ENCODE measurements around the gene PRKAR1B.

The PRKAR1B gene

DNA sequence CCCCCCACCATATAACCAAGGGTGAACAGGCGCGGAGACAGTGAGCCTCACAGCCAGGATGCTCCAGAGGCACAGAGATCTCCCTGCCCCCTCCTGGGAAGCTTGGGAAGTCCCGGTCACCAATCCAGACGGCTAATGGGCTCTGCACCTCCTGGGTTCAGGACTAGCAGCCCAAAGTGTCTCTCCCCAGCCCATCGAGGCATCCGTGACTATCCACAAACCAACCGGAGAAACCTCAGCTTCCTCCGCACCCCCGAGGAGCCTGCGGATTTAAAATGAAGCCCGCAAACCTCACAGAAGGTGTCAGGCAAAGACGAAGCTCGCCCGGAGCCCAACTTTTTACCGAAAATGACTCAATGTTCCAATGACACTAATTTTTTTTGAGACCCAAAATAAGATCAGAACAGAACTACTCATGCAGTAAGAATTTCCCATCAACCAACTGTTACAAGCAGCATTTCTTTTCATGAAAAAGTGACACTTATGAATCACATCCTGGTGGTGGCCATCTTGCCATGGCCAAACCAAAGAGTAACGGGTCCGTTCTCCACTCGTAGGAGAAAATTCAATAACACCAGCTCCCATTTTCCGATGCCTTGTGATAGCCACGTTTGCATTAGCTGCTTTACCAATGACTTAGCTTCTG is 213.4 kb downstream of the PRKAR1B start:
- H3K9ac ChIP-seq (ENCODE audit: low read length), result no peak overlapping the region
- peak overlapping the region; percentile 48 for H4K91ac ChIP-seq (ENCODE audit: low read length)
- no peak overlapping the region for H2AK5ac ChIP-seq (ENCODE audit: low read length, severe bottlenecking)
- peaks cover 32% of the 10 kb centered on the region for H3K79me1 ChIP-seq (replicated peaks; ENCODE audit: low read length, poor library complexity, severe bottlenecking)
- H3K23ac ChIP-seq (ENCODE audit: low read length in 2 of 2), result no peak overlapping the region
- peaks cover 0 to 51% of the 10 kb centered on the region in 2 experiments for H3K36me3 ChIP-seq (ENCODE audit: control insufficient read depth in 1 of 2, insufficient read depth in 2 of 2, low read depth in 1 of 2, low read length in 2 of 2)
- peaks cover 36% of the 10 kb centered on the region for H3K4me1 ChIP-seq (ENCODE audit: control insufficient read depth, insufficient read depth, low read depth, low read length)
- no peak overlapping the region for H3K4me2 ChIP-seq (ENCODE audit: low read length, poor library complexity, severe bottlenecking)
- H3K27me3 ChIP-seq (ENCODE audit: control insufficient read depth in 1 of 2, insufficient read depth in 1 of 2, low read length in 2 of 2), result no peaks in the 10 kb centered on the region
- H3K18ac ChIP-seq (ENCODE audit: low read depth in 1 of 2, low read length in 2 of 2), result no peak overlapping the region
- no peak overlapping the region for H2BK120ac ChIP-seq (ENCODE audit: low read depth, low read length)
- peak; percentile 28 for DNase-seq
- no peak overlapping the region for H2BK12ac ChIP-seq (ENCODE audit: low read length in 2 of 2)
- H3K9me3 ChIP-seq (ENCODE audit: control insufficient read depth, low read length), result no peaks in the 10 kb centered on the region
- no peak overlapping the region for H3K27ac ChIP-seq (ENCODE audit: low read length, poor library complexity, severe bottlenecking)
- WGBS, result 75% methylated on average over 20 of the region's 20 CpGs
- no peak overlapping the region for H3K4me3 ChIP-seq (ENCODE audit: insufficient read depth in 1 of 2, low read depth in 1 of 2, low read length in 2 of 2)
- H2AFZ ChIP-seq (ENCODE audit: low read depth, low read length), result no peak overlapping the region
- peak overlapping the region; percentile 52 for H4K8ac ChIP-seq (ENCODE audit: low read length)
- peak overlapping the region; percentile 18 for H2BK15ac ChIP-seq (ENCODE audit: low read depth, poor library complexity, severe bottlenecking)
- no peak overlapping the region for H3K4ac ChIP-seq (ENCODE audit: low read depth in 1 of 2, low read length in 2 of 2)
- no peak overlapping the region for H3K14ac ChIP-seq (ENCODE audit: low read length in 2 of 2)
- no peak overlapping the region for H2BK5ac ChIP-seq (ENCODE audit: low read depth, low read length, poor library complexity, severe bottlenecking)

GRCh38 chr7:512541-513311 is 214.4 kb downstream of the PRKAR1B start:
- Histone ChIP-seq H2AFZ (ENCODE audit: low read depth, low read length) (no peak overlapping the region), H4K91ac (ENCODE audit: low read length) (no peak overlapping the region), H2BK12ac (ENCODE audit: low read length in 2 of 2) (no peak overlapping the region), H2BK15ac (ENCODE audit: low read depth, poor library complexity, severe bottlenecking) (no peak overlapping the region), H3K23ac (ENCODE audit: low read length in 2 of 2) (no peak overlapping the region), H4K8ac (ENCODE audit: low read length) (no peak overlapping the region), H3K9ac (ENCODE audit: low read length) (no peak overlapping the region), H3K18ac (ENCODE audit: low read depth in 1 of 2, low read length in 2 of 2) (no peak overlapping the region), H3K27me3 (ENCODE audit: control insufficient read depth in 1 of 2, insufficient read depth in 1 of 2, low read length in 2 of 2) (no peaks in the 10 kb centered on the region), H3K4me2 (ENCODE audit: low read length, poor library complexity, severe bottlenecking) (no peak overlapping the region), H3K14ac (ENCODE audit: low read length in 2 of 2) (no peak overlapping the region), H3K9me3 (ENCODE audit: control insufficient read depth, low read length) (no peaks in the 10 kb centered on the region), H2AK5ac (ENCODE audit: low read length, severe bottlenecking) (no peak overlapping the region), H2BK120ac (ENCODE audit: low read depth, low read length) (no peak overlapping the region), H2BK5ac (ENCODE audit: low read depth, low read length, poor library complexity, severe bottlenecking) (no peak overlapping the region), H3K4me1 (ENCODE audit: control insufficient read depth, insufficient read depth, low read depth, low read length) (peaks cover 34% of the 10 kb centered on the region), H3K4me3 (ENCODE audit: insufficient read depth in 1 of 2, low read depth in 1 of 2, low read length in 2 of 2) (peak overlapping the region in 1 of 2 experiments; percentile 22), H3K27ac (ENCODE audit: low read length, poor library complexity, severe bottlenecking) (no peak overlapping the region), H3K4ac (ENCODE audit: low read depth in 1 of 2, low read length in 2 of 2) (no peak overlapping the region), H3K36me3 (ENCODE audit: control insufficient read depth in 1 of 2, insufficient read depth in 2 of 2, low read depth in 1 of 2, low read length in 2 of 2) (peaks cover 0 to 57% of the 10 kb centered on the region in 2 experiments), H3K79me1 (replicated peaks; ENCODE audit: low read length, poor library complexity, severe bottlenecking) (peaks cover 32% of the 10 kb centered on the region)
- no peak for DNase-seq
- 93% methylated on average over 32 of the region's 32 CpGs for WGBS

- no peak overlapping the region for H3K4me2 ChIP-seq (ENCODE audit: low read length, poor library complexity, severe bottlenecking)
- no peak overlapping the region for H3K23ac ChIP-seq (ENCODE audit: low read length in 2 of 2)
- H2BK12ac ChIP-seq (ENCODE audit: low read length in 2 of 2), result no peak overlapping the region
- H3K27me3 ChIP-seq (ENCODE audit: control insufficient read depth in 1 of 2, insufficient read depth in 1 of 2, low read length in 2 of 2), result no peaks in the 10 kb centered on the region
- H3K4ac ChIP-seq (ENCODE audit: low read depth in 1 of 2, low read length in 2 of 2), result no peak overlapping the region
- H3K36me3 ChIP-seq (ENCODE audit: control insufficient read depth in 1 of 2, insufficient read depth in 2 of 2, low read depth in 1 of 2, low read length in 2 of 2), result peaks cover 0 to 63% of the 10 kb centered on the region in 2 experiments
- H2BK5ac ChIP-seq (ENCODE audit: low read depth, low read length, poor library complexity, severe bottlenecking), result no peak overlapping the region
- no peak overlapping the region for H3K27ac ChIP-seq (ENCODE audit: low read length, poor library complexity, severe bottlenecking)
- H3K4me1 ChIP-seq (ENCODE audit: control insufficient read depth, insufficient read depth, low read depth, low read length), result peaks cover 34% of the 10 kb centered on the region
- no peak overlapping the region for H2AK5ac ChIP-seq (ENCODE audit: low read length, severe bottlenecking)
- no peak overlapping the region for H4K91ac ChIP-seq (ENCODE audit: low read length)
- H3K9me3 ChIP-seq (ENCODE audit: control insufficient read depth, low read length), result no peaks in the 10 kb centered on the region
- H2BK120ac ChIP-seq (ENCODE audit: low read depth, low read length), result no peak overlapping the region
- H3K9ac ChIP-seq (ENCODE audit: low read length), result no peak overlapping the region
- H3K18ac ChIP-seq (ENCODE audit: low read depth in 1 of 2, low read length in 2 of 2), result no peak overlapping the region
- 93% methylated on average over 19 of the region's 19 CpGs for WGBS
- no peak overlapping the region for H2BK15ac ChIP-seq (ENCODE audit: low read depth, poor library complexity, severe bottlenecking)
- DNase-seq, result no peak
- H4K8ac ChIP-seq (ENCODE audit: low read length), result no peak overlapping the region
- no peak overlapping the region for H2AFZ ChIP-seq (ENCODE audit: low read depth, low read length)
- no peak overlapping the region for H3K4me3 ChIP-seq (ENCODE audit: insufficient read depth in 1 of 2, low read depth in 1 of 2, low read length in 2 of 2)
- peaks cover 37% of the 10 kb centered on the region for H3K79me1 ChIP-seq (replicated peaks; ENCODE audit: low read length, poor library complexity, severe bottlenecking)
- H3K14ac ChIP-seq (ENCODE audit: low read length in 2 of 2), result no peak overlapping the region
Observed at GRCh38 chr7:512146-512510, 215.0 kb downstream of the PRKAR1B start.

DNA sequence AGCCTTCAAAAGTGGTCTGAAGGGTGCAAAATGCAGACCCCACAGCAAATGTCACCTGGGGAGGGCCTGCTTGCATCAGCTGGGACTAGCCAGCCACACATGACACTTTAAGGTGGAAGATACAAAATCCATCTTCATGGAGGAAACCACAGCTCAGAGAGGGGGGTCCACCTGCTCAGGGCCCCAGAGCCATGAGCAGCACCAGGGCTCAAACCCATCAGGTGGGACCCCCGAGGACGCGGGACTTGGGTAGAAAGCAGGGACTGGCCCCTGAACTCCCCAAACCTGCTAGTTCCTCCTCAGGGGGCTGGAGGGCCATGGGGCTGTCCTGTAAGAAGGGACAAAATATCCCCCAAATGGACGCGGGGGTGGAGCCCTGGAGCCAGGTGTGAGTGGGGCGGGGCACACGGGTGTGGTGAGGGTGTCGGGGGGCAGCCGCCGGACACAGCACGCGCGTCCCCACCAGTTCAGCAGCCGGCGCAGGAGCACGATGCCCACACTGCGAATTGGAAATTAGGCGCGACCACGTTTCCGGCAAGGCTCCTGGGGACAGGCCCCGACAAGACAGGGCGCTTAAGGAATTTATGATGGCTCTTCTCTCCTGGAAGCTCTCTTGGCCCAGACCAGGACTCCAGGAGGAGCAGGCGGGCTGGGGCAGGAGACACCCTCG is 215.5 kb downstream of the PRKAR1B start:
- H3K4ac ChIP-seq (ENCODE audit: low read depth in 1 of 2, low read length in 2 of 2), result no peak overlapping the region
- H3K79me1 ChIP-seq (replicated peaks; ENCODE audit: low read length, poor library complexity, severe bottlenecking), result peaks cover 40% of the 10 kb centered on the region
- no peak overlapping the region for H3K4me2 ChIP-seq (ENCODE audit: low read length, poor library complexity, severe bottlenecking)
- 91% methylated on average over 25 of the region's 25 CpGs for WGBS
- no peak overlapping the region for H4K91ac ChIP-seq (ENCODE audit: low read length)
- H4K8ac ChIP-seq (ENCODE audit: low read length), result no peak overlapping the region
- no peak overlapping the region for H3K23ac ChIP-seq (ENCODE audit: low read length in 2 of 2)
- no peak overlapping the region for H2BK120ac ChIP-seq (ENCODE audit: low read depth, low read length)
- no peak overlapping the region for H3K27ac ChIP-seq (ENCODE audit: low read length, poor library complexity, severe bottlenecking)
- H2BK12ac ChIP-seq (ENCODE audit: low read length in 2 of 2), result no peak overlapping the region
- H3K36me3 ChIP-seq (ENCODE audit: control insufficient read depth in 1 of 2, insufficient read depth in 2 of 2, low read depth in 1 of 2, low read length in 2 of 2), result peaks cover 0 to 68% of the 10 kb centered on the region in 2 experiments
- H2AFZ ChIP-seq (ENCODE audit: low read depth, low read length), result no peak overlapping the region
- no peaks in the 10 kb centered on the region for H3K27me3 ChIP-seq (ENCODE audit: control insufficient read depth in 1 of 2, insufficient read depth in 1 of 2, low read length in 2 of 2)
- DNase-seq, result no peak
- no peak overlapping the region for H2AK5ac ChIP-seq (ENCODE audit: low read length, severe bottlenecking)
- H3K9me3 ChIP-seq (ENCODE audit: control insufficient read depth, low read length), result no peaks in the 10 kb centered on the region
- no peak overlapping the region for H3K18ac ChIP-seq (ENCODE audit: low read depth in 1 of 2, low read length in 2 of 2)
- no peak overlapping the region for H2BK5ac ChIP-seq (ENCODE audit: low read depth, low read length, poor library complexity, severe bottlenecking)
- H3K4me3 ChIP-seq (ENCODE audit: insufficient read depth in 1 of 2, low read depth in 1 of 2, low read length in 2 of 2), result no peak overlapping the region
- H3K4me1 ChIP-seq (ENCODE audit: control insufficient read depth, insufficient read depth, low read depth, low read length), result peaks cover 30% of the 10 kb centered on the region
- no peak overlapping the region for H2BK15ac ChIP-seq (ENCODE audit: low read depth, poor library complexity, severe bottlenecking)
- no peak overlapping the region for H3K14ac ChIP-seq (ENCODE audit: low read length in 2 of 2)
- H3K9ac ChIP-seq (ENCODE audit: low read length), result no peak overlapping the region
